GM19372 (cell line): ENCODE results near the gene GPR183.
A peak's percentile ranks its signal among the peaks of the same experiment; 100 is the strongest.

Experiments
- ATAC-seq: cut with Tn5 transposase; IDR thresholded peaks from one replicate; pipeline ENCODE4 v1.9.1; 2021; ENCODE audit warnings: mild to moderate bottlenecking, low read depth, moderate library complexity; ENCODE audit not compliant: unreplicated experiment

The GPR183 gene

DNA sequence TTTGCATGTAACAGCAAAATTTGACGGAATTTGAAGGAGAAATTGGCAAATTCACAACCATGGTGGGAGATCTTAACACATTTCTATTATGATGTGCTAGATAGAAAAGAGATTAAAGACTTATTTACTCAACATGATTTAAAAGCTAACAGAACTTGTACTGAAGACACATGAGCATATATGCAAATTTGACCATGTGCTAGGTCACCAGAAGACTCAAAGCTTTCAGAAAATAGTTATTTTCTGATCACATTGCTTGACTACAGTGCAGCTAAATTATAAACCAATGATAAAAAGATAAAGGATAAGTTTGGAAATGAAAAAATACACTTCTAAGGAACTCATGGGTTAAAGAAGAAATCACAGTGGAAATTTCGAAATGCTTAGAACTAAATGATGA is 9.1 kb downstream of the GPR183 start:
- ATAC-seq, result no peak

DNA sequence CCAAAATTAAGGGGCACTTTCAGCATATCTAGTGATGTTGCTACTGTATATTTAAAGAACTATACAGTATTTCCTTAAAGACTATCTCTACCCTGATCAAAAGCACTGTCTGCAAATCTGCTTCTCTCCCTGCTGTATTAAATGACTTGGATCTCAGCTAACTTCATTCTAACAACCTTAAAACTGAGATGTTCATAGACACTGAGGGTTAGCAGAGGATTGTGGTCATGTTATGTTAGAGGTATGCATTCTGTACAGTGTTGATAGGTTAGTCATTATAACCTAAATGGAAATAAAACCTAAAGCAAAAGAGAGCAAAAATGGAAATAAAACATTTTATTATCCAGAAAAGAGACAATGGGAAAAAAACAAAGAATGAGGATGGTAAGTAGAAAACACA is 9.9 kb downstream of the GPR183 start:
- ATAC-seq, result no peak

- no peak for ATAC-seq
Observed at GRCh38 chr13:99296398-99296797, 10.8 kb downstream of the GPR183 start.

DNA sequence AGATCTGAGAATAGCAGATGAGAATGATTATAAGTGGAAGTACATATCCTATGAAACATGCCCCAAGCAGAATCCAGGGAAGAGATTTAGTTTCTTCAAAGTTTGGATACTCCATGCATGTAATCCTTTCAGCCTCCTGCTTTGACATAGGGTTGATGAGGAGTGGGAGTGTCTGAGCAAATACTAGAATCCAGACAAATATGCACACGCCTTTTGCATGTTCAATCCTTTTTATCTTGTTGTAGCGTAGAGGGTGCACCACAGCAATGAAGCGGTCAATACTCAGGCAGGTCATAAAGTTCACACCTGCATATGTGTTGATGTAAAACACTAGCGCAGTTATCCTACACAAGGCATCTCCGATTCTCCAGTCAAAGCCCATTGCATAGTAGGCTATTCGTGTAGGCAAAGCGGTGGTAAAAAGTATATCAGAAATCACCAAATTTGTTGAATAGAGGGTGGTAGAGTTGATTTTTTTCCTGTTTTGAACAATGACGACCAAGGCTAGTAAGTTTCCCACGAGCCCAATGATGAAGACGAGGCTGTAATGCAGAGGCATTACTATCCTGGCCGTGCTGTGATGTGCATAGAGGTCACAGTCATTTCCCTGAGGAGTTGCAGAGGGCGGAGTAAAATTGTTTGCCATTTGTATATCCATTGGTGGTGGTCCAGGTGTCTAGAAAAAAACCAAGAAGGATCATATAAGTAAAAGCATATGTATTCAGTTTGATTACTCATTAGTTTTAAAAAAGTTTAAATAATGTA is 11.5 kb downstream of the GPR183 start:
- no peak for ATAC-seq

- ATAC-seq, result no peak
Observed at GRCh38 chr13:99294958-99295357, 12.2 kb downstream of the GPR183 start.

GRCh38 chr13:99294198-99294597 is 13.0 kb downstream of the GPR183 start:
- ATAC-seq, result no peak

DNA sequence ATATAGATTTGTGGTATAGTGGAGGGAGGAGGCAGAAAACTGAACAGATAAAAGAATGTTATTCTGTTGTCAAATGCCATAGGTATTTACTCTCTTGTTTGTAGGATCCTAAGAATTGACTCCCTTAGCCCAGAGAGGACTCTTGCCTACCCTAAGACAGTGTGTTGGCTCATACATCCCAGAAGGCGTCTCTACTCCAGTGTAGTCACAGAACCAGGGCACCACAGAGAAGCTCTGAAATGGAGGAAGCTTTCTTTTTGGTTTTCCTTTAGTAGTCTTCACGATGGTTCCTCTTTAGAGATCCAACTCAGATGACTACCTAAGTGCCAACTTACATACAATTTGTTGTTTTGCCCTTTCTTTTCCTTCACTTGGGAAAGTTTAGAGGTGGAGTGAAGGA is 14.0 kb downstream of the GPR183 start:
- ATAC-seq, result no peak

DNA sequence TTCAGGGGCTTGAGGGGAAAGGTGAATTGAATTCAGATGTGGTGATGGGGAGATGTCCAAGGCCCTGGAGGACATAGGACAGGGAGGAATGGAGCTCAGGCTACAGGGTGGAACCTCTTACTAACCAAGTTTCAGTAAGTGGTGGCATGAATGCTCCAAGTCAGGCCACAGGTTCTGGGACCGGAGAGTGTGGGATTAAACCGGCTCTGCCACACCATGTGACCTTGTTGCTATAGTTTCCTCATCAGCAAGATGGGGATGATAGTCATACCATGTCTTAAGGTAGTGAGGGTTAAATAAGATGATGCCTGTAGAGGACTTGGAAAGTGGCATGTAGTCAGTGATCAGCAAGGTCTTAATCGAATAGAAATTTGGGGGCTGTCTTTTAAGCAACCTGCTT is 16.3 kb downstream of the GPR183 start:
- ATAC-seq, result no peak

DNA sequence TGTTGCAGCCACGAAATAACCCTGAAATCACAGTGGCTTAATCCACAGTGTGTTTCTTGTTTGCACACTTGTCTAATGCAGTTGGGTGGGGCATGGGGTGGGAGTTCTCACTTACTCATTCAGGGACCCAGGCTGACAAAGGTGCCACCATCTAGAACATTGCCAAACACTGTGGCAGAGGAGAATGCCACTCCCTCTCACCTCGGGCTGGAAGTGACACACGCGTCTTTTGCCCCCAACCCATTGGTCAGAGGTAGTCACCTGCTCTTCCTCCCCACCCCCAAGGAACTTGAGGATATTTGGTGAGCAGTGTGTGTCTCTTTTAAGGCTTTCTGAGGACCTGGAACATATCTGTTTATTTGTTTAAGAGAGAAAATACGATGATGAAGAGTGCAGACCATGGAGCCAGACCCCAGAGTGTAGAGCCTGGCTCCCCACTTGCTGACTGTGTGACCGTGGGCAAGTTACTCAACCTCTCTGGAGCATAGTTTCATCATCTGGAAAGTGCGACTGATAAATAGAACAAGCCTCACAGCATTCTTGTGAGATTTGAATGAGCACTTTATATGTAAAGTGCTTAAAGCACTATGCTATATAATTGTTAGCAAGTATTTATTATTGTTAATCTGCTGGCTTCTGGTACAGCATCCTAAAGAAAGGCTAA is 17.4 kb downstream of the GPR183 start:
- ATAC-seq, result no peak

- no peak for ATAC-seq
Observed at GRCh38 chr13:99289271-99289670, 17.9 kb downstream of the GPR183 start.

DNA sequence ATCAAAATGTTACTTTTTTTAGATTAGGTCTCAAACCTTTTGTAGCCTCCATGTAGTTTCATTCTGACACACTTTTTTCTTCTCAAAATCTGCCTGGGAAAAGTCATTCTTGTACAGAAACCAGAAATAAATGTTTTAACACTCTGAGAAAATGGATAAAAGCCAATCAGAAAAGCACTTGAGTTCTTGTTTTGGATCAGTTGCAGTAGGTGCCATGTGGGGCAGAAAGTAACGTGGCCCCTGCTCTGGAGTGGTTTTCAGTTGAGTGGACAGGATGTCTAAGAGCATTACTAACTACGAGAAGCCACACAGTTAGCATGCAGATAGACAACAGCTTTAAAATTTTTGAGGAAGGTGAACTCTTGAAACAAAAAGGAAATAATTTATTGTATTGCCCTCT is 19.1 kb downstream of the GPR183 start:
- peak; percentile 79 for ATAC-seq

DNA sequence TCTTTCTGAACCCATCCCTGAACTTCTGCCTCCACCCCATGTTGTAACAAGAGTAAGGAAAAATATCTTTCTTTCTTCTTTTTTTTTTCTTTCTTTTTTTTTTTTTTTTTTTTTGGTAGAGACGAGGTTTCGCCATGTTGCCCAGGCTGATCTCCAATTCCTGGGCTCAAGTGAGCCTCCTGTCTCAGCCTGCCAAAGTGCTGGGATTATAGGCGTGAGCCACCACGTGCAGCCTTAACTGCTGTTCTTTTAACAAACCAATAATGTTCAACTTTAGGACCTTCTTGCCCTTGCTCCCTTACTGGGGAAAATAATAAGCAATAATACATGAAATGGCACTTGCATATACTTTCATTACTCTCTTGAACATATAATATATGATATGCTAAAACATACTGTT is 19.6 kb downstream of the GPR183 start:
- ATAC-seq, result no peak

DNA sequence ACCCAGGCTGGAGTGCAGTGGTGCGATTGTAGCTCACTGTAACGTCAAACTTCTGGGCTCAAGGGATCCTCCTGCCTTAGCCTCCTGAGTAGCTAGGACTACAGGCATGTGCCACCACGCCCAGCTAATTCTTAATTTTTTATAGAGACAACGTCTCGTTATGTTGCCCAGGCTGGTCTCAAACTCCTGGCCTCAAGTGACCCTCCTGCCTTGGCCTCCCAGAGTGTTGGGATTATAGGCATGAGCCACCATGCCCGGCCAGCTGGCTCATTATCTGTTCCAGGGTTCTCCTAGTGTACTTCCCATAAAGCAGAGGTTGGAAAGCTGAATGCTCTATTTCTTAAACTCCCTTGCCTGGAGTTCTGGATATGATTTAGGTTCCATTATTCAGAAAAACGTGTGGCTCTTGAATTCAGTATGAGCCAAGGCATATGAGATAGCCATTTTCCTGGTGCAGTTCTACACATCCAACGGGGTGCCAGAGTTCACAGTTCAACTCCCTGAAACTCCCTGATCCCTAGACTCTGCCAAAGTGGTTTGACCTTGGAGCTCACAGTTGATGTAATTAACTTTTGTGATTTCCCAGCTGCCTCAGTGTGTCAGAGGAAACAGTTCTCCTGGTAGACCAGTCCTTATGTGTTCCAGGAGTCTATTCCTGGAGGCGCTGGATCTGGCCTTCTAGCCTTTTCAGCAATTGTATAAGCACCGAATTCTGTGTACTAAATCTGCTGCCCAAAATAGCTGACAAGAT is 21.6 kb downstream of the GPR183 start:
- no peak for ATAC-seq

DNA sequence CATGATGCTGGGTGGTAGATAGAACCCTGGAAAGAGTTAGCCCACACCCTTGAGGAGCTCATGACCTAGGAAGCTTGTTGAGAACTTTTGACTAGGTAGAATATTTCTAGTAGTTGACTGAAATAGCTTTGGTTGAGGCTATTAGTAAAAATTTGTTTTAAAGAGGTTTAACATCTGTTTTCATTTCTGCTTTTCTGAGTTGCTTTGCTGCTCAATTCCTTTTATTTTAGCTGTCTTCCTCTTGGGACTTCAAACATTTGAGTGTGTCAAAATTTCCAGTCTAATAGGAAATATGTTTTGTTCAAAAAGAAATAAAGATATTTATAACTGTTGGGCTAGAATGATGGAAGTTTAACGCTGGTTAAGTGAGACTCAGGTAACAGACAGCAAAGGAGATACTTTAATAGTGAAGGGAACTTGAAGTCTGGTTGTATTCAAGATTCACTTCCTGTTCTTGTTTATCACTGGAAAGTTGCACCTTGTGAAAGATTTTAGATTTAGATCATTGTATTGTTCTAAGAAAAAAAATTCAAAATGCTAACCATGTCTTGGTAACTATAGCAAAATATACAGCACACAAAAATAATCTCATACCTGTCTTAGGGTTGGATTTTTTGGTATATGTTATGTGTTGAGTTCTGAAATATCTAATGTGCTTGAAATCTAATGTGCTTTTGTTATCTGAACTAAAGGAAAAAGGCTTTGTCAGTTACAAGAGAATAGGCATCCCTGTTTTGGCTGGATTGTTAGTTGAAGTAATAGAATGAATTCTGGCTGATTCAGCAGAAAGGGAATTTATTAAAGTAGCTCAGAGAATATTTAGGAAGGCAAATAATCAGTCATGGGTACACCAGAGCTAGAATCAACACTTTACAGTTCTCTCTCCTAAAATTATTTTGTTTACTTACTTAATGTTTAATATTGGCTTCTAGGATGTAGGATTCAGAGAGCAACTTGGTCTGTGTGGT is 24.7 kb downstream of the GPR183 start:
- ATAC-seq, result peak; percentile 46

DNA sequence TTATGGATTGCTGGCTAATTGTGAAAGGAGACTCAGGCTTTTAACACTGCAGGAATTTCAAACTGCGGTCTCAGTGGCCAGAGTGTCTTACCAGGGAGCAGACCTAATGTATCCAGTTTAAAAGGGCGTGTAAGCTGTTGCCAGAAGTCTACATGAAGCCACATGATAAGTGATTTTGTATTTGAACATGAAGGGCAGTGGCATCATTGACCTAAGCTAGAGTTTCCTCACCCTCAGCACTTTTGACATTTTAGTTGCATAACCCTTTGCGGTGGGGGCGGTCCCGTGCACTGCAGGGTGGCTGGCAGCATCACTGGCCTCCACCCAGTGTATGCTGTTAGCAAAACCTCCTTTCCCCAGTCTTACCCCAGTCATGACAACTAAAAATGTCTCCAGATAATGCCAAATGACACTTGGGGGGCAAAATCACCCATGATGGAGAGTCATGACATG is 25.4 kb downstream of the GPR183 start:
- ATAC-seq, result peak; percentile 57

GRCh38 chr13:99280166-99280565 is 27.0 kb downstream of the GPR183 start:
- no peak for ATAC-seq

- ATAC-seq, result no peak
Observed at GRCh38 chr13:99279637-99280036, 27.6 kb downstream of the GPR183 start.

GRCh38 chr13:99278843-99279242 is 28.4 kb downstream of the GPR183 start:
- ATAC-seq, result no peak

GRCh38 chr13:99278200-99278599 is 29.0 kb downstream of the GPR183 start:
- no peak for ATAC-seq

GRCh38 chr13:99277629-99278028 is 29.6 kb downstream of the GPR183 start:
- no peak for ATAC-seq
